K562 (cell line): ENCODE measurements around the gene ICAM2. TPM values are rescaled to one million over a fixed set of nuclear protein-coding genes. Genes with fewer than 3 reads are reported as not detected.
A peak's percentile ranks its signal among the peaks of the same experiment; 100 is the strongest.

Source experiments
- ATAC-seq: fragments of 200-7000 bp; cut with Tn5 transposase; 3 replicates; pipeline ENCODE4 v1.9.1; 2020; ENCODE audit warnings: moderate library complexity
- BruUV-seq: library from RNA; stranded (reverse); fragments of 400-500 nt; replicated peaks from 2 replicates; lab custom pipeline; 2021; lab: Mats Ljungman, UMichigan
- CTCF ChIA-PET: fragments of 300-600 bp; formaldehyde crosslinking; extraction: SDS; loops from one replicate; lab custom pipeline; 2021; ENCODE audit warnings: low intra/inter-chr PET ratio; lab: Yijun Ruan, JAX
- POLR2A ChIA-PET: fragments of 300-600, 350-650 bp; sonication (Branson Sonifier 250); formaldehyde crosslinking; extraction: SDS; loops from one replicate; lab custom pipeline; 2021; ENCODE audit warnings: antibody characterized with exemption, inconsistent platforms; lab: Yijun Ruan, JAX
- DNase-seq, 4 experiments: peaks; one replicate each; pipeline versions ENCODE4 v3.0.0 to v3.0.0-alpha.2; 2011 to 2018; ENCODE audit warnings: low spot score in 3 of 4, mixed read lengths in 3 of 4; ENCODE audit errors: extremely low read depth in 1 of 4
- FAIRE-seq: peaks from 2 replicates; lab custom pipeline; 2011; peaks lifted over from hg19 to GRCh38; lab: Jason Lieb, UNC
- H2AFZ ChIP-seq: 2 replicates; pipeline ENCODE4 v1.6.0; 2011; ENCODE audit warnings: low read depth, low read length, control low read depth, inconsistent platforms
- H3K27ac ChIP-seq: fragments of 200-600 bp; 3 replicates; pipeline ENCODE4 v1.8.0; 2011; ENCODE audit warnings: low read depth, mild to moderate bottlenecking, control low read depth, inconsistent platforms, low read length, moderate library complexity, mixed read lengths; ENCODE audit errors: extremely low read depth
- H3K27me3 ChIP-seq, 2 experiments: fragments of 300-600 bp in 1 of 2; 2 replicates in 1 of 2; 3 replicates in 1 of 2; pipeline versions ENCODE4 v1.6.0 to v1.8.0; 2011; ENCODE audit warnings: inconsistent platforms in 2 of 2, low read length in 2 of 2, mild to moderate bottlenecking in 1 of 2, mixed read lengths in 1 of 2, moderate library complexity in 1 of 2; ENCODE audit not compliant: control insufficient read depth in 2 of 2, insufficient read depth in 2 of 2
- H3K36me3 ChIP-seq: fragments of 300-600 bp; 3 replicates; pipeline ENCODE4 v1.8.0; 2011; ENCODE audit warnings: mild to moderate bottlenecking, low read length, inconsistent platforms; ENCODE audit not compliant: control insufficient read depth, insufficient read depth
- H3K4me1 ChIP-seq, 2 experiments: fragments of 200-600 bp in 1 of 2; replicated peaks in 1 of 2; 2 replicates in 1 of 2; 3 replicates in 1 of 2; pipeline versions ENCODE4 v1.5.1 to v1.8.0; 2011; ENCODE audit warnings: inconsistent platforms in 2 of 2, low read length in 2 of 2, mild to moderate bottlenecking in 1 of 2, mixed read lengths in 1 of 2, moderate library complexity in 1 of 2; ENCODE audit not compliant: control insufficient read depth in 2 of 2, insufficient read depth in 2 of 2
- H3K4me2 ChIP-seq: 2 replicates; pipeline ENCODE4 v1.6.1; 2011; ENCODE audit warnings: low read length, control low read depth, inconsistent platforms, mixed read lengths; ENCODE audit not compliant: insufficient read depth
- H3K4me3 ChIP-seq: fragments of 200-600 bp; sonication (generic), shearing (Covaris generic); 2 replicates; pipeline ENCODE4 v1.5.1; 2016; ENCODE audit warnings: control low read depth, inconsistent platforms
- H3K79me2 ChIP-seq: fragments of 200-600 bp; 3 replicates; pipeline ENCODE4 v1.8.0; 2011; ENCODE audit warnings: low read length, inconsistent platforms; ENCODE audit not compliant: control insufficient read depth, insufficient read depth
- H3K9ac ChIP-seq, 2 experiments: 2 replicates each; pipeline versions ENCODE4 v1.6.0 to v1.6.1; 2011; ENCODE audit warnings: low read depth in 2 of 2, low read length in 2 of 2, control low read depth in 1 of 2, inconsistent platforms in 1 of 2, mild to moderate bottlenecking in 1 of 2, mixed read lengths in 1 of 2; ENCODE audit not compliant: insufficient read depth in 1 of 2
- H3K9me1 ChIP-seq: one replicate; pipeline ENCODE4 v1.6.0; 2011; ENCODE audit warnings: inconsistent platforms, mild to moderate bottlenecking, low read length, moderate library complexity; ENCODE audit not compliant: control insufficient read depth, insufficient read depth
- H3K9me3 ChIP-seq: replicated peaks from 2 replicates; pipeline ENCODE4 v1.5.1; 2011; ENCODE audit warnings: low read depth, low read length, inconsistent platforms; ENCODE audit not compliant: control insufficient read depth, insufficient read depth
- H4K20me1 ChIP-seq: replicated peaks from 2 replicates; pipeline ENCODE4 v1.6.1; 2011; ENCODE audit warnings: low read length, inconsistent platforms, mixed read lengths; ENCODE audit not compliant: control insufficient read depth, insufficient read depth
- EGR1 ChIP-seq: fragments of 450-650 bp; conservative IDR thresholded peaks from 2 replicates; pipeline ENCODE4 v1.6.1; 2017; ENCODE audit warnings: mild to moderate bottlenecking
- FOSL1 ChIP-seq: fragments of 200-800 bp; sonication (Bioruptor generic); conservative IDR thresholded peaks from 2 replicates; pipeline ENCODE4 v1.6.1; 2016; ENCODE audit warnings: missing genetic modification characterization, missing compliant biosample characterization
- HDAC6 ChIP-seq: IDR thresholded peaks from 2 replicates; pipeline ENCODE4 v1.6.1; 2012; ENCODE audit warnings: low read depth, mild to moderate bottlenecking, control low read depth, inconsistent platforms, low read length, moderate library complexity
- PHF21A ChIP-seq: fragments of 450-650 bp; IDR thresholded peaks from 2 replicates; pipeline ENCODE4 v1.6.1; 2017; ENCODE audit warnings: low read depth, borderline replicate concordance
- WGBS: fragments of 100-300 bp; shearing (Covaris generic); methylation state at CpG from one replicate; pipeline ENCODE4 v1.1.6; 2016; ENCODE audit warnings: low coverage, mixed read lengths; ENCODE audit not compliant: insufficient coverage; ENCODE audit errors: missing lambda C conversion rate; 5-methylcytosine and 5-hydroxymethylcytosine counted together
- in situ Hi-C: fragments of 300-500 bp; cut with MboI; formaldehyde crosslinking; loops from 4 replicates; pipeline ENCODE4 v1.15.0; 2018; ENCODE audit warnings: inconsistent platforms, mixed read lengths
- intact Hi-C: fragments of 100-400 bp; cut with micrococcal nuclease; formaldehyde crosslinking; loops from 2 replicates; pipeline ENCODE4 v1.14.2; 2022
- polyA plus RNA-seq, 8 experiments: library from polyadenylated mRNA; depleted of rRNA in 4 of 8; stranded (reverse) in 5 of 8; unstranded in 3 of 8; fragments of >200 nt; fragmentation: Nextera tagmentation in 2 of 8; fragmentation: Illumina TruSeq in 1 of 8; extraction: Ambion mirVana in 2 of 8; extraction: Trizol in 1 of 8; gene quantifications; 2 replicates each; pipeline versions ENCODE4 v1.2.1 to v1.2.3, GENCODE V29; 2011 to 2014; ENCODE audit warnings: inconsistent platforms in 1 of 8, missing spikeins in 1 of 8
- total RNA-seq, 7 experiments: library from RNA; depleted of rRNA in 6 of 7; stranded (reverse); fragments of >200 nt in 6 of 7; fragmentation: Illumina TruSeq in 2 of 7; extraction: Trizol in 2 of 7; gene quantifications; 2 replicates each; pipeline versions ENCODE4 v1.2.1 to v1.2.3, GENCODE V29; 2011 to 2021; ENCODE audit warnings: low replicate concordance in 1 of 7
- TF ChIP-seq, protein P1 (sequence below), 3 experiments: fragments of 200-800 bp in 1 of 3; fragments of 250-450 bp in 1 of 3; fragments of 450-650 bp in 1 of 3; sonication (Bioruptor Pico) in 1 of 3; sonication (Bioruptor generic) in 1 of 3; formaldehyde crosslinking in 1 of 3; IDR thresholded peaks; 2 replicates each; pipeline versions ENCODE4 v1.6.1 to v1.8.0; 2016 to 2022; ENCODE audit warnings: mild to moderate bottlenecking in 2 of 3, missing genetic modification characterization in 2 of 3, missing compliant biosample characterization in 1 of 3, moderate library complexity in 1 of 3

ICAM2 gene
- total and polyA plus RNA-seq, 9 of the 15 experiments (the other 6 are each of a cell fraction or from before 2014, with no cell fraction given): 37.9 to 89.4 (median 60.6) TPM

DNA sequence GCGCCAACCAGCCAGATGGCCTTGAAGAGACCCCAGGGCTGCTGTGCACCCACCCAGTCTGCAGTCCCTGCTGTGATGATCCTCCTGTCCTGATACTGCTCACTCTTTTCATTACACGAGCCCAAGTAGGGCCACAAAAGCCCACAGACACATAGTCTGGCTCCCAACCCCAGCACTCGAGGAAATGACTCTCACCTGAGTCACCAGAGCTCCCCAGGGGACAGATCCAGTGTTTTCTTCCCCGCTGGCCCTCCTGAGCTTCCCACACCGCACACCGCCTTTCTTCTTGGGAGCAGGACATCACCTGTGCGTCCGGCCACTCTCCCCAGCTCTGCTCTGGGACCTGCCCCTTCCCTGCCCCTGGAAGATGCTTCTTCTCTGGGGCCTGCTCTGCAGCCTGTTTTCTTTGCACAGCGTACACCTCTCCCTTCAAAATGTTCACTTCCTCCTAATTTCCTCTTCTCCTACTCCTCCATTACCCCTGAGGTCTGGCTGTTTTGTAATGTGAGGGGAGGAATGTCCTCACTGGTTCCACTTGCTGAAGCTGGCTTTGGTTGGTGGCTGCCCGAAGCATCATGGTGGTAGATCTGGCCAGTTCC lies 45.7 kb downstream of the ICAM2 start:
- POLR2A ChIA-PET: interaction anchor here (0.7 to 1.5 kb wide), 4 partner anchors 19 to 39 kb away, joined by 3 to 6 read pairs (median 3); no protein-coding TSS in a partner anchor
- Histone ChIP-seq H3K4me3 (no peak overlapping the region), H3K79me2 (no peaks in the 10 kb centered on the region), H3K4me1 (peaks cover 4 to 22% of the 10 kb centered on the region in 2 experiments; a peak in 4 of 5 replicates), H3K27me3 (peaks cover 0 to 28% of the 10 kb centered on the region in 2 experiments; a peak in 3 of 5 replicates), H3K9me1 (no peaks in the 10 kb centered on the region), H3K4me2 (no peak overlapping the region), H3K36me3 (no peaks in the 10 kb centered on the region), H3K9ac (peak overlapping the region in 1 of 2 experiments; percentile 48; a peak in 2 of 4 replicates), H4K20me1 (no peaks in the 10 kb centered on the region), H2AFZ (no peak overlapping the region), H3K27ac (no peak overlapping the region), H3K9me3 (no peaks in the 10 kb centered on the region)
- 23% methylated on average over 8 of the region's 10 CpGs for WGBS
- TF ChIP-seq PHF21A (no peak), FOSL1 (tag) (peak; percentile 87)
- no TSS peak for BruUV-seq
- ATAC-seq (peak; percentile 13; the same call in 1 of the 3 replicates), DNase-seq (no peak), FAIRE-seq (no peak)
- in situ Hi-C loops: no loop called here
- intact Hi-C loops: no loop called here
- CTCF ChIA-PET: no interaction called here

DNA sequence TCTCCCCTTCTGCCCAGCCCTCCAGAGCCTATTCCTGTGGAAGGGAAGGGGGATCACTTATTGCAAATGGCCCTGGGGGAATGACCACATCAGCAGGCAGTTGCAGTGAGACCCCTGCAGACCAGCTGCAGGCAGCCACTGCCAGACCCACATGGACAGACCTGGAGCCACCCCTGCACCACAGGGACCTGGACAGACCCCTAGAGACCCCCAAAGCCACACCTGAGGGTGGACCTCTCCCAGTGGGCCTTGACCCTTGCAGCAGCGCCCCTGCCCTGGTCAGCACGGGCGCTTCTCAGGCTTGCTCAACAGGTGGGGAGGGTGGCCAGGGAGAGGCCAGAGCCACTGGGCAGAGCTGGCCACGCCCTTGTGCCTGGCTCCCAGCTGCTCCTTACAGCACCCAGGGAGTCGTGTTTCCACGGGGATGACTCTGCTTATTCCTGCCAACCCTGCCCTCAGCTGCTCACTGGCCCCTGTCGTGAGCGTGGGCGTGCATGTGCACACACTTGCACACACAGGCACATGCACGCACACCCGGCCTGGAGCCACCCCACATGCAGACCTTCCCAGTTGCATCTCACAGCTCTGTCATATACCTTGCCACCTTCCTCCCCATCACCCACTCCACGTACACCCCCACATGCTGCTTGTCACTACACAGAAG lies 46.4 kb downstream of the ICAM2 start:
- TF ChIP-seq HDAC6 (no peak), EGR1 (0 out of 2 replicates have a peak, but pooled peaks have one; percentile 23)
- TF ChIP-seq, protein P1, sequence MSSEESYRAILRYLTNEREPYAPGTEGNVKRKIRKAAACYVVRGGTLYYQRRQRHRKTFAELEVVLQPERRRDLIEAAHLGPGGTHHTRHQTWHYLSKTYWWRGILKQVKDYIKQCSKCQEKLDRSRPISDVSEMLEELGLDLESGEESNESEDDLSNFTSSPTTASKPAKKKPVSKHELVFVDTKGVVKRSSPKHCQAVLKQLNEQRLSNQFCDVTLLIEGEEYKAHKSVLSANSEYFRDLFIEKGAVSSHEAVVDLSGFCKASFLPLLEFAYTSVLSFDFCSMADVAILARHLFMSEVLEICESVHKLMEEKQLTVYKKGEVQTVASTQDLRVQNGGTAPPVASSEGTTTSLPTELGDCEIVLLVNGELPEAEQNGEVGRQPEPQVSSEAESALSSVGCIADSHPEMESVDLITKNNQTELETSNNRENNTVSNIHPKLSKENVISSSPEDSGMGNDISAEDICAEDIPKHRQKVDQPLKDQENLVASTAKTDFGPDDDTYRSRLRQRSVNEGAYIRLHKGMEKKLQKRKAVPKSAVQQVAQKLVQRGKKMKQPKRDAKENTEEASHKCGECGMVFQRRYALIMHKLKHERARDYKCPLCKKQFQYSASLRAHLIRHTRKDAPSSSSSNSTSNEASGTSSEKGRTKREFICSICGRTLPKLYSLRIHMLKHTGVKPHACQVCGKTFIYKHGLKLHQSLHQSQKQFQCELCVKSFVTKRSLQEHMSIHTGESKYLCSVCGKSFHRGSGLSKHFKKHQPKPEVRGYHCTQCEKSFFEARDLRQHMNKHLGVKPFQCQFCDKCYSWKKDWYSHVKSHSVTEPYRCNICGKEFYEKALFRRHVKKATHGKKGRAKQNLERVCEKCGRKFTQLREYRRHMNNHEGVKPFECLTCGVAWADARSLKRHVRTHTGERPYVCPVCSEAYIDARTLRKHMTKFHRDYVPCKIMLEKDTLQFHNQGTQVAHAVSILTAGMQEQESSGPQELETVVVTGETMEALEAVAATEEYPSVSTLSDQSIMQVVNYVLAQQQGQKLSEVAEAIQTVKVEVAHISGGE (CRISPR knock-in tag; IDR thresholded peaks at IDR 0.05): peak in 1 of 3 experiments; percentile 25; a peak in 1 of 6 replicates
- ChIA-PET POLR2A (interaction anchor here (0.7 to 1.2 kb wide), 3 partner anchors 10 to 39 kb away, joined by 3 to 5 read pairs (median 3); no protein-coding TSS in a partner anchor), CTCF (no interaction called here)
- H3K9ac ChIP-seq: peak overlapping the region in 1 of 2 experiments; percentile 48; a peak in 1 of 4 replicates
- no peak overlapping the region for H3K4me2 ChIP-seq
- no peaks in the 10 kb centered on the region for H3K36me3 ChIP-seq
- WGBS: 23% methylated on average over 9 of the region's 12 CpGs
- in situ Hi-C loops: no loop called here
- peaks cover 0 to 28% of the 10 kb centered on the region in 2 experiments; a peak in 3 of 5 replicates for H3K27me3 ChIP-seq
- ATAC-seq: no peak
- DNase-seq: no peak
- no peak overlapping the region for H2AFZ ChIP-seq
- H3K79me2 ChIP-seq: no peaks in the 10 kb centered on the region
- no peaks in the 10 kb centered on the region for H3K9me3 ChIP-seq
- no peak for FAIRE-seq
- H4K20me1 ChIP-seq: no peaks in the 10 kb centered on the region
- H3K4me3 ChIP-seq: no peak overlapping the region
- no peaks in the 10 kb centered on the region for H3K9me1 ChIP-seq
- no TSS peak for BruUV-seq
- intact Hi-C loops: no loop called here
- H3K4me1 ChIP-seq: peaks cover 4 to 19% of the 10 kb centered on the region in 2 experiments; a peak in 4 of 5 replicates
- H3K27ac ChIP-seq: no peak overlapping the region
